HEK293 (cell line): Measurements from ENCODE around the gene HPS4.

Source experiments
- GLIS1 ChIP-seq: fragments of 450-650 bp; formaldehyde crosslinking; IDR thresholded peaks from 2 replicates; pipeline ENCODE4 v1.5.1; 2016; ENCODE audit warnings: missing biosample characterization, missing genetic modification characterization
- GLIS2 ChIP-seq: fragments of 450-650 bp; formaldehyde crosslinking; IDR thresholded peaks from 2 replicates; pipeline ENCODE4 v1.5.1; 2016; ENCODE audit warnings: missing biosample characterization, missing genetic modification characterization
- MEIS1 ChIP-seq: sonication (generic); formaldehyde crosslinking; IDR thresholded peaks from 2 replicates; pipeline ENCODE4 v1.8.1; 2022; ENCODE audit warnings: missing genetic modification reagents, mild to moderate bottlenecking, borderline replicate concordance
- SCRT2 ChIP-seq: fragments of 450-650 bp; formaldehyde crosslinking; IDR thresholded peaks from 2 replicates; pipeline ENCODE4 v1.5.1; 2016; ENCODE audit warnings: missing biosample characterization, missing genetic modification characterization
- ZBTB1 ChIP-seq: fragments of 450-650 bp; formaldehyde crosslinking; IDR thresholded peaks from 2 replicates; pipeline ENCODE4 v1.5.1; 2016; ENCODE audit warnings: missing biosample characterization, missing genetic modification characterization
- ZBTB17 ChIP-seq: fragments of 450-650 bp; formaldehyde crosslinking; IDR thresholded peaks from 2 replicates; pipeline ENCODE4 v1.5.1; 2016; ENCODE audit warnings: missing biosample characterization, missing genetic modification characterization
- ZBTB21 ChIP-seq: fragments of 450-650 bp; formaldehyde crosslinking; IDR thresholded peaks from 2 replicates; pipeline ENCODE4 v1.5.1; 2017; ENCODE audit warnings: missing biosample characterization, missing genetic modification characterization
- ZBTB7A ChIP-seq: fragments of 450-650 bp; formaldehyde crosslinking; IDR thresholded peaks from 2 replicates; pipeline ENCODE4 v1.5.1; 2016; ENCODE audit warnings: low read depth, missing biosample characterization, missing genetic modification characterization
- ZNF169 ChIP-seq: fragments of 450-650 bp; formaldehyde crosslinking; IDR thresholded peaks from 2 replicates; pipeline ENCODE4 v1.5.1; 2016; ENCODE audit warnings: missing biosample characterization, missing genetic modification characterization
- ZNF19 ChIP-seq: fragments of 450-650 bp; formaldehyde crosslinking; IDR thresholded peaks from 2 replicates; pipeline ENCODE4; 2016; ENCODE audit warnings: missing biosample characterization, missing genetic modification characterization, low read depth
- ZNF221 ChIP-seq: fragments of 450-650 bp; formaldehyde crosslinking; IDR thresholded peaks from 2 replicates; pipeline ENCODE4 v1.5.1; 2017; ENCODE audit warnings: missing biosample characterization, missing genetic modification characterization, borderline replicate concordance
- ZNF302 ChIP-seq: fragments of 450-650 bp; formaldehyde crosslinking; IDR thresholded peaks from 2 replicates; pipeline ENCODE4 v1.5.1; 2016; ENCODE audit warnings: missing biosample characterization, missing genetic modification characterization, low read depth
- ZNF324 ChIP-seq: fragments of 450-650 bp; formaldehyde crosslinking; IDR thresholded peaks from 2 replicates; pipeline ENCODE4 v1.5.1; 2016; ENCODE audit warnings: missing biosample characterization, missing genetic modification characterization
- ZNF394 ChIP-seq: fragments of 450-650 bp; formaldehyde crosslinking; IDR thresholded peaks from 2 replicates; pipeline ENCODE4 v1.5.1; 2016; ENCODE audit warnings: missing biosample characterization, missing genetic modification characterization, mild to moderate bottlenecking, moderate library complexity, borderline replicate concordance
- ZNF416 ChIP-seq: fragments of 450-650 bp; formaldehyde crosslinking; IDR thresholded peaks from 2 replicates; pipeline ENCODE4 v1.5.1; 2016; ENCODE audit warnings: missing biosample characterization, missing genetic modification characterization
- ZNF544 ChIP-seq: fragments of 450-650 bp; formaldehyde crosslinking; IDR thresholded peaks from 2 replicates; pipeline ENCODE4 v1.5.0; 2017; ENCODE audit warnings: missing biosample characterization, missing genetic modification characterization
- ZNF548 ChIP-seq: fragments of 450-650 bp; formaldehyde crosslinking; IDR thresholded peaks from 2 replicates; pipeline ENCODE4 v1.5.1; 2016; ENCODE audit warnings: missing biosample characterization, missing genetic modification characterization
- ZNF549 ChIP-seq: fragments of 450-650 bp; IDR thresholded peaks from 2 replicates; pipeline ENCODE4 v1.5.1; 2018; ENCODE audit warnings: missing biosample characterization, missing genetic modification characterization, mild to moderate bottlenecking, inconsistent platforms, moderate library complexity
- ZNF560 ChIP-seq: fragments of 450-650 bp; formaldehyde crosslinking; IDR thresholded peaks from 2 replicates; pipeline ENCODE4 v1.5.1; 2017; ENCODE audit warnings: missing biosample characterization, missing genetic modification characterization, borderline replicate concordance
- ZNF658 ChIP-seq: fragments of 450-650 bp; formaldehyde crosslinking; IDR thresholded peaks from 2 replicates; pipeline ENCODE4; 2016; ENCODE audit warnings: missing biosample characterization, missing genetic modification characterization
- ZNF670 ChIP-seq: fragments of 450-650 bp; formaldehyde crosslinking; IDR thresholded peaks from 2 replicates; pipeline ENCODE4 v1.5.1; 2016; ENCODE audit warnings: missing biosample characterization, missing genetic modification characterization, low read depth
- ZNF777 ChIP-seq: fragments of 450-650 bp; formaldehyde crosslinking; IDR thresholded peaks from 2 replicates; pipeline ENCODE4 v1.5.1; 2017; ENCODE audit warnings: missing biosample characterization, missing genetic modification characterization, borderline replicate concordance
- TF ChIP-seq, protein P1 (sequence below): fragments of 450-650 bp; formaldehyde crosslinking; IDR thresholded peaks from 2 replicates; pipeline ENCODE4 v1.5.1; 2016; ENCODE audit warnings: missing biosample characterization, missing genetic modification characterization
- TF ChIP-seq, protein P2 (sequence below): fragments of 450-650 bp; formaldehyde crosslinking; IDR thresholded peaks from 2 replicates; pipeline ENCODE4 v1.5.1; 2016; ENCODE audit warnings: missing biosample characterization, missing genetic modification characterization
- TF ChIP-seq, protein P3 (sequence below): fragments of 450-650 bp; formaldehyde crosslinking; IDR thresholded peaks from 2 replicates; pipeline ENCODE4 v1.5.1; 2016; ENCODE audit warnings: missing biosample characterization, missing genetic modification characterization
- TF ChIP-seq, protein P4 (sequence below): fragments of 450-650 bp; formaldehyde crosslinking; IDR thresholded peaks from 2 replicates; pipeline ENCODE4 v1.5.1; 2016; ENCODE audit warnings: missing biosample characterization, missing genetic modification characterization
- TF ChIP-seq, protein P5 (sequence below): fragments of 450-650 bp; formaldehyde crosslinking; IDR thresholded peaks from 2 replicates; pipeline ENCODE4 v1.5.1; 2016; ENCODE audit warnings: missing biosample characterization, missing genetic modification characterization

Gene HPS4

DNA sequence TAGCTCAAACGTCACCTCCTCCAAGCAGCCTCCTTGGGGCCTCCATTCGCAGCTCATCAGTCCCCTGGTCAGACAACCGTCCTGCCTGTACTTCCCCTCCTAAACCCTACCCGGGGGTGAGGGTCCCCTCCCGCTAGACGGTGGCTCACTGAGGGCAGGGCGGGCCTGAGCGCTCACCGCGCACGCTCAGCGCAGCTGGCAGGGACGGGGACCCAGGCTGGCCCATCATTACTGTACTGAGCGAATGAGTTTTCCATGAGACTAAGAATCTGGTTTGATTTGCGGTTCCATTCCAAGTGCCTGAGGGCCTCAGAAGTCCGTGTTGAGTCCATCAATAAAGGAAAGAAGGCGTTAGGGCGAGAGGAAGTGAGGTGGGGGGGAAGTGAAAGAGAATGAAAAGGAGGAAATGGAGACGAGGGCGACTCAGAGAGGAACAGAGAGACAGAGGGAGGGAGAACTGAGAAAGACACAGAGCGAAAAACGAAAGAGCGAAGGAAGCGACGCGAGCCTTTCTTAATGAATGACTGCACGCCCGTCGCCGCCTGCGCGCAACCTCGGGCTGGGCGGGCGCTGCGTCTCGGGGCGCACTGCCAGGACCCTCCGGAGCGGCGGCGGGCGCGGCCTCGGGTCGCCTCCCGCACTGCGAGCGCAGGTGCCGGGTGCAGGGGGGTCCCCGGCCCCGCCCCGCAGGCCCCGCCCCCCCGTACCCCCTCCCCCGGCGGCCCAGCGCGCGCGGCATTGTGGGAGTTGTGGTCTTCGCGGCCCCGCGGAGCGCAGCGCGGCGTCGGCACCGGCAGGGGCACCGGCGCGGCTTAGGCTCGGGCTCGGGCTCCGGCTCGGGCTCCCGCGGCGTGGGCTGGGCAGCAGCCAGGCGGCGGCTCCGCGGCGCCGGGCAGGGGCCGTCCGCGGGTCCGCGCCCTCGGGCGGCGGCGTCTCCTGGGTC, 54.8 kb downstream of the HPS4 start, which contains the start of gene ASPHD2 (continued):
- TF ChIP-seq, protein P1, sequence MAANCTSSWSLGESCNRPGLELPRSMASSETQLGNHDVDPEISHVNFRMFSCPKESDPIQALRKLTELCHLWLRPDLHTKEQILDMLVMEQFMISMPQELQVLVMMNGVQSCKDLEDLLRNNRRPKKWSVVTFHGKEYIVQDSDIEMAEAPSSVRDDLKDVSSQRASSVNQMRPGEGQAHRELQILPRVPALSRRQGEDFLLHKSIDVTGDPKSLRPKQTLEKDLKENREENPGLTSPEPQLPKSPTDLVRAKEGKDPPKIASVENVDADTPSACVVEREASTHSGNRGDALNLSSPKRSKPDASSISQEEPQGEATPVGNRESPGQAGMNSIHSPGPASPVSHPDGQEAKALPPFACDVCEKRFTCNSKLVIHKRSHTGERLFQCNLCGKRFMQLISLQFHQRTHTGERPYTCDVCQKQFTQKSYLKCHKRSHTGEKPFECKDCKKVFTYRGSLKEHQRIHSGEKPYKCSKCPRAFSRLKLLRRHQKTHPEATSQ (tag by site-specific recombination) = 0 out of 2 replicates have a peak, but pooled peaks have one; percentile 54
- TF ChIP-seq ZNF169 (tag by site-specific recombination) (no peak), MEIS1 (no peak), ZNF549 (tag by site-specific recombination) (no peak), ZNF221 (tag by site-specific recombination) (no peak), ZBTB7A (tag by site-specific recombination) (0 out of 2 replicates have a peak, but pooled peaks have one; percentile 19), GLIS2 (0 out of 2 replicates have a peak, but pooled peaks have one; percentile 29), ZNF548 (no peak), SCRT2 (tag by site-specific recombination) (no peak), ZNF658 (tag by site-specific recombination) (no peak), ZBTB21 (tag by site-specific recombination) (0 out of 2 replicates have a peak, but pooled peaks have one; percentile 27), ZNF777 (tag by site-specific recombination) (no peak; the same call in 1 of the 2 replicates), ZNF670 (tag by site-specific recombination) (no peak), GLIS1 (tag by site-specific recombination) (peak; percentile 71; the same call in 1 of the 2 replicates), ZNF19 (tag by site-specific recombination) (no peak), ZBTB1 (tag by site-specific recombination) (no peak; the same call in 1 of the 2 replicates), ZNF394 (tag by site-specific recombination) (no peak), ZNF544 (tag by site-specific recombination) (no peak), ZBTB17 (tag by site-specific recombination) (peak; percentile 85), ZNF416 (tag by site-specific recombination) (no peak), ZNF302 (tag by site-specific recombination) (no peak), ZNF560 (tag by site-specific recombination) (no peak), ZNF324 (0 out of 2 replicates have a peak, but pooled peaks have one; percentile 21)
- TF ChIP-seq, protein P2, sequence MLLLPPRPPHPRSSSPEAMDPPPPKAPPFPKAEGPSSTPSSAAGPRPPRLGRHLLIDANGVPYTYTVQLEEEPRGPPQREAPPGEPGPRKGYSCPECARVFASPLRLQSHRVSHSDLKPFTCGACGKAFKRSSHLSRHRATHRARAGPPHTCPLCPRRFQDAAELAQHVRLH (tag by site-specific recombination) = 0 out of 2 replicates have a peak, but pooled peaks have one; percentile 17
- TF ChIP-seq, protein P3, sequence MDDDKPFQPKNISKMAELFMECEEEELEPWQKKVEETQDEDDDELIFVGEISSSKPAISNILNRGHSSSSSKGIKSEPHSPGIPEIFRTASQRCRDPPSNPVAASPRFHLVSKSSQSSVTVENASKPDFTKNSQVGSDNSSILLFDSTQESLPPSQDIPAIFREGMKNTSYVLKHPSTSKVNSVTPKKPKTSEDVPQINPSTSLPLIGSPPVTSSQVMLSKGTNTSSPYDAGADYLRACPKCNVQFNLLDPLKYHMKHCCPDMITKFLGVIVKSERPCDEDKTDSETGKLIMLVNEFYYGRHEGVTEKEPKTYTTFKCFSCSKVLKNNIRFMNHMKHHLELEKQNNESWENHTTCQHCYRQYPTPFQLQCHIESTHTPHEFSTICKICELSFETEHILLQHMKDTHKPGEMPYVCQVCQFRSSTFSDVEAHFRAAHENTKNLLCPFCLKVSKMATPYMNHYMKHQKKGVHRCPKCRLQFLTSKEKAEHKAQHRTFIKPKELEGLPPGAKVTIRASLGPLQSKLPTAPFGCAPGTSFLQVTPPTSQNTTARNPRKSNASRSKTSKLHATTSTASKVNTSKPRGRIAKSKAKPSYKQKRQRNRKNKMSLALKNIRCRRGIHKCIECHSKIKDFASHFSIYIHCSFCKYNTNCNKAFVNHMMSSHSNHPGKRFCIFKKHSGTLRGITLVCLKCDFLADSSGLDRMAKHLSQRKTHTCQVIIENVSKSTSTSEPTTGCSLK (tag by site-specific recombination) = no peak
- TF ChIP-seq, protein P4, sequence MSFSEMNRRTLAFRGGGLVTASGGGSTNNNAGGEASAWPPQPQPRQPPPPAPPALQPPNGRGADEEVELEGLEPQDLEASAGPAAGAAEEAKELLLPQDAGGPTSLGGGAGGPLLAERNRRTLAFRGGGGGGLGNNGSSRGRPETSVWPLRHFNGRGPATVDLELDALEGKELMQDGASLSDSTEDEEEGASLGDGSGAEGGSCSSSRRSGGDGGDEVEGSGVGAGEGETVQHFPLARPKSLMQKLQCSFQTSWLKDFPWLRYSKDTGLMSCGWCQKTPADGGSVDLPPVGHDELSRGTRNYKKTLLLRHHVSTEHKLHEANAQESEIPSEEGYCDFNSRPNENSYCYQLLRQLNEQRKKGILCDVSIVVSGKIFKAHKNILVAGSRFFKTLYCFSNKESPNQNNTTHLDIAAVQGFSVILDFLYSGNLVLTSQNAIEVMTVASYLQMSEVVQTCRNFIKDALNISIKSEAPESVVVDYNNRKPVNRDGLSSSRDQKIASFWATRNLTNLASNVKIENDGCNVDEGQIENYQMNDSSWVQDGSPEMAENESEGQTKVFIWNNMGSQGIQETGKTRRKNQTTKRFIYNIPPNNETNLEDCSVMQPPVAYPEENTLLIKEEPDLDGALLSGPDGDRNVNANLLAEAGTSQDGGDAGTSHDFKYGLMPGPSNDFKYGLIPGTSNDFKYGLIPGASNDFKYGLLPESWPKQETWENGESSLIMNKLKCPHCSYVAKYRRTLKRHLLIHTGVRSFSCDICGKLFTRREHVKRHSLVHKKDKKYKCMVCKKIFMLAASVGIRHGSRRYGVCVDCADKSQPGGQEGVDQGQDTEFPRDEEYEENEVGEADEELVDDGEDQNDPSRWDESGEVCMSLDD (tag by site-specific recombination) = peak; percentile 67; the same call in 1 of the 2 replicates
- TF ChIP-seq, protein P5, sequence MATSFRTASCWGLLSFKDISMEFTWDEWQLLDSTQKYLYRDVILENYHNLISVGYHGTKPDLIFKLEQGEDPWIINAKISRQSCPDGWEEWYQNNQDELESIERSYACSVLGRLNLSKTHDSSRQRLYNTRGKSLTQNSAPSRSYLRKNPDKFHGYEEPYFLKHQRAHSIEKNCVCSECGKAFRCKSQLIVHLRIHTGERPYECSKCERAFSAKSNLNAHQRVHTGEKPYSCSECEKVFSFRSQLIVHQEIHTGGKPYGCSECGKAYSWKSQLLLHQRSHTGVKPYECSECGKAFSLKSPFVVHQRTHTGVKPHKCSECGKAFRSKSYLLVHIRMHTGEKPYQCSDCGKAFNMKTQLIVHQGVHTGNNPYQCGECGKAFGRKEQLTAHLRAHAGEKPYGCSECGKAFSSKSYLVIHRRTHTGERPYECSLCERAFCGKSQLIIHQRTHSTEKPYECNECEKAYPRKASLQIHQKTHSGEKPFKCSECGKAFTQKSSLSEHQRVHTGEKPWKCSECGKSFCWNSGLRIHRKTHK (tag by site-specific recombination) = no peak
